ENCODE results near the gene FAF2.

Gene FAF2

DNA sequence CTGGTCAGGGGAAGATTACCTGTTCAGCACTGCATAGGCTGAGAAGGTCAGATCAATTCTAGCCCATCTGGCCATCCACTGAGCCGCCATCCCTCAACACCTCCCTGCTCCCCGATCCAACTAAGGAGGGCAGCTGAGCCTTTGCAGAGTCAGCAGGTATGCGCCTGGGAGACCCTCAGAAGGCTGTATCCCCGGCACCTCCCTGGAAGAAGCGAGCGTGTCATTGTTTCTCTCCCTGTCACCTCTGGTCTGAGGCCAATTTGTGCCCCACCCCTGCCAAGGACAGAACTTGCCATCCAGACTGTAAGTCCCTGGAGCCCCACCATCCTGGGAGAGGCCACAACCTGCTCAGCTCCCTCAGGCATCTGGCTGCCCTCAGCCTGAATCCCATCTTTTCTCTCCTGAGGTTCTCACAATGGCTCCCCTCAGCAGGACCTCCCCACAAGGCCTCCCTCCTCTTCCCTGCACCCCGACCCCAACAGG is 34.4 kb upstream of the FAF2 start:
- H3K4me3 ChIP-seq (ENCODE audit: low read length): no peak overlapping the region
- DNase-seq (ENCODE audit: low read depth): no peak
- TF ChIP-seq, protein P1, sequence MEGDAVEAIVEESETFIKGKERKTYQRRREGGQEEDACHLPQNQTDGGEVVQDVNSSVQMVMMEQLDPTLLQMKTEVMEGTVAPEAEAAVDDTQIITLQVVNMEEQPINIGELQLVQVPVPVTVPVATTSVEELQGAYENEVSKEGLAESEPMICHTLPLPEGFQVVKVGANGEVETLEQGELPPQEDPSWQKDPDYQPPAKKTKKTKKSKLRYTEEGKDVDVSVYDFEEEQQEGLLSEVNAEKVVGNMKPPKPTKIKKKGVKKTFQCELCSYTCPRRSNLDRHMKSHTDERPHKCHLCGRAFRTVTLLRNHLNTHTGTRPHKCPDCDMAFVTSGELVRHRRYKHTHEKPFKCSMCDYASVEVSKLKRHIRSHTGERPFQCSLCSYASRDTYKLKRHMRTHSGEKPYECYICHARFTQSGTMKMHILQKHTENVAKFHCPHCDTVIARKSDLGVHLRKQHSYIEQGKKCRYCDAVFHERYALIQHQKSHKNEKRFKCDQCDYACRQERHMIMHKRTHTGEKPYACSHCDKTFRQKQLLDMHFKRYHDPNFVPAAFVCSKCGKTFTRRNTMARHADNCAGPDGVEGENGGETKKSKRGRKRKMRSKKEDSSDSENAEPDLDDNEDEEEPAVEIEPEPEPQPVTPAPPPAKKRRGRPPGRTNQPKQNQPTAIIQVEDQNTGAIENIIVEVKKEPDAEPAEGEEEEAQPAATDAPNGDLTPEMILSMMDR (conservative IDR thresholded peaks at IDR 0.05; ENCODE audit: low read length): no peak

- H3K4me3 ChIP-seq (ENCODE audit: low read length): peak overlapping the region; percentile 82
- no peak for DNase-seq (ENCODE audit: low read depth)
- TF ChIP-seq, protein P1 (conservative IDR thresholded peaks at IDR 0.05; ENCODE audit: low read length): no peak
Measured at GRCh38 chr5:176414704-176415103, 33.5 kb upstream of the FAF2 start.

- peak overlapping the region; percentile 82 for H3K4me3 ChIP-seq (ENCODE audit: low read length)
- TF ChIP-seq, protein P1 (conservative IDR thresholded peaks at IDR 0.05; ENCODE audit: low read length): no peak
- peak; percentile 16 for DNase-seq (ENCODE audit: low read depth)
Measured at GRCh38 chr5:176415240-176415951, 32.8 kb upstream of the FAF2 start.

GRCh38 chr5:176415952-176416924 is 31.9 kb upstream of the FAF2 start, which contains the start of gene CLTB:
Gene CLTB, minus strand, starts transcription at chr5:176416539. Its CDS starts 176 bp downstream, at chr5:176416363.
- TF ChIP-seq, protein P1 (conservative IDR thresholded peaks at IDR 0.05; ENCODE audit: low read length): peak; percentile 21; the same call in 1 of the 2 replicates
- DNase-seq (ENCODE audit: low read depth): peak; percentile 79

GRCh38 chr5:176416965-176417364 is 31.2 kb upstream of the FAF2 start:
- TF ChIP-seq, protein P1 (conservative IDR thresholded peaks at IDR 0.05; ENCODE audit: low read length): no peak
- DNase-seq (ENCODE audit: low read depth): no peak
- peak overlapping the region; percentile 51 for H3K4me3 ChIP-seq (ENCODE audit: low read length)

More at GRCh38 chr5:176415952-176416924, 31.9 kb upstream of the FAF2 start, which contains the start of gene CLTB:
- peak within 1 kb of the TSS; percentile 82 for H3K4me3 ChIP-seq (ENCODE audit: low read length)

GRCh38 chr5:176418251-176418650 is 29.9 kb upstream of the FAF2 start:
- TF ChIP-seq, protein P1 (conservative IDR thresholded peaks at IDR 0.05; ENCODE audit: low read length): no peak
- no peak overlapping the region for H3K4me3 ChIP-seq (ENCODE audit: low read length)
- DNase-seq (ENCODE audit: low read depth): no peak

Data from AG10803 (cell line).